PC-9 (cell line): ENCODE data around the gene LRRC4C. TPM values are rescaled to one million over a fixed set of nuclear protein-coding genes. Genes with fewer than 3 reads are reported as not detected.

Source experiments
- BruUV-seq: library from RNA; stranded (reverse); fragments of 400-500 nt; replicated peaks from 2 replicates; lab custom pipeline; 2021; lab: Mats Ljungman, UMichigan
- CTCF ChIA-PET: fragments of 300-600 bp; sonication (Branson Sonifier 250); formaldehyde crosslinking; loops from one replicate; lab custom pipeline; 2022; ENCODE audit warnings: antibody characterized with exemption; lab: Charles Lee
- POLR2A ChIA-PET: fragments of 300-600 bp; sonication (Branson Sonifier 250); formaldehyde crosslinking; loops from one replicate; lab custom pipeline; 2022; ENCODE audit warnings: antibody characterized with exemption; ENCODE audit not compliant: unreplicated experiment; lab: Charles Lee
- DNase-seq, 2 experiments: peaks; one replicate each; pipeline versions ENCODE4 v3.0.0 to v3.0.0-alpha.2; 2015 to 2022; ENCODE audit warnings: mixed read lengths in 1 of 2
- H2AFZ ChIP-seq: fragments of 200-600 bp; sonication (generic); 2 replicates; pipeline ENCODE4 v1.8.1; 2017; ENCODE audit warnings: antibody characterized with exemption
- H3F3A ChIP-seq: fragments of 200-600 bp; sonication (generic); 2 replicates; pipeline ENCODE4 v1.8.1; 2017; ENCODE audit warnings: antibody characterized with exemption, mild to moderate bottlenecking, low read depth; ENCODE audit not compliant: insufficient read depth
- H3K27ac ChIP-seq: fragments of 200-600 bp; sonication (generic); 2 replicates; pipeline ENCODE4 v1.6.1; 2016; ENCODE audit warnings: mixed run types
- H3K27me3 ChIP-seq: fragments of 200-600 bp; sonication (generic); 2 replicates; pipeline ENCODE4 v1.6.1; 2016; ENCODE audit warnings: low read depth, mixed run types; ENCODE audit not compliant: insufficient read depth
- H3K36me3 ChIP-seq: fragments of 200-600 bp; sonication (generic); 2 replicates; pipeline ENCODE4 v1.6.1; 2016; ENCODE audit warnings: low read depth, mixed run types
- H3K4me1 ChIP-seq: fragments of 200-600 bp; sonication (generic); replicated peaks from 2 replicates; pipeline ENCODE4 v1.6.1; 2016; ENCODE audit warnings: mixed run types; ENCODE audit not compliant: insufficient read depth
- H3K4me2 ChIP-seq: fragments of 200-600 bp; sonication (generic); 2 replicates; pipeline ENCODE4 v1.6.1; 2017; ENCODE audit warnings: mixed run types
- H3K4me3 ChIP-seq: fragments of 200-600 bp; sonication (generic); 2 replicates; pipeline ENCODE4 v1.6.1; 2016; ENCODE audit warnings: mixed run types
- H3K79me2 ChIP-seq: fragments of 200-600 bp; sonication (generic); 2 replicates; pipeline ENCODE4 v1.6.1; 2017; ENCODE audit warnings: low read depth, mixed run types
- H3K9me2 ChIP-seq: fragments of 200-600 bp; sonication (generic); 2 replicates; pipeline ENCODE4 v1.8.1; 2017; ENCODE audit warnings: mild to moderate bottlenecking; ENCODE audit not compliant: insufficient read depth
- H3K9me3 ChIP-seq: fragments of 200-600 bp; sonication (generic); 2 replicates; pipeline ENCODE4 v1.8.1; 2016; ENCODE audit warnings: low read depth; ENCODE audit not compliant: insufficient read depth
- H4K20me1 ChIP-seq: fragments of 200-600 bp; sonication (generic); 2 replicates; pipeline ENCODE4 v1.8.1; 2017; ENCODE audit not compliant: insufficient read depth
- CTCF ChIP-seq: fragments of 200-600 bp; sonication (generic); conservative IDR thresholded peaks from 2 replicates; pipeline ENCODE4 v1.6.1; 2017; ENCODE audit warnings: mixed run types, antibody characterized with exemption, mild to moderate bottlenecking, moderate library complexity
- EZH2 ChIP-seq: fragments of 200-600 bp; sonication (generic); IDR thresholded peaks from 2 replicates; pipeline ENCODE4 v1.8.0; 2017; ENCODE audit warnings: antibody characterized with exemption, low read depth
- intact Hi-C: fragments of 100-400 bp; cut with micrococcal nuclease; formaldehyde crosslinking; loops from one replicate; pipeline ENCODE4 v1.10.0; 2022; ENCODE audit not compliant: unreplicated experiment
- total RNA-seq: library from RNA; stranded (reverse); gene quantifications from 2 replicates; pipeline ENCODE4 v1.2.3, GENCODE V29; 2021

The LRRC4C gene
- total RNA-seq, 1 experiment from 2014 or later: not detected

GRCh38 chr11:40281052-40281580, 1178.3 kb downstream of the LRRC4C start:
- Histone ChIP-seq H4K20me1 (no peaks in the 10 kb centered on the region), H3K9me3 (no peaks in the 10 kb centered on the region), H3K9me2 (no peaks in the 10 kb centered on the region), H3K27ac (no peak overlapping the region), H3K4me3 (no peak overlapping the region), H3K27me3 (peaks cover 39% of the 10 kb centered on the region), H3F3A (no peaks in the 10 kb centered on the region), H3K4me1 (no peaks in the 10 kb centered on the region), H3K4me2 (no peak overlapping the region), H3K36me3 (no peaks in the 10 kb centered on the region), H2AFZ (no peak overlapping the region), H3K79me2 (no peaks in the 10 kb centered on the region)
- CTCF ChIA-PET: no interaction called here
- TF ChIP-seq CTCF (no peak), EZH2 (no peak)
- BruUV-seq: no TSS peak
- POLR2A ChIA-PET: no interaction called here
- intact Hi-C loops: no loop called here
- DNase-seq: no peak

- TF ChIP-seq CTCF (no peak), EZH2 (no peak)
- Histone ChIP-seq H4K20me1 (no peaks in the 10 kb centered on the region), H3K4me1 (no peaks in the 10 kb centered on the region), H3K9me3 (no peaks in the 10 kb centered on the region), H3K36me3 (no peaks in the 10 kb centered on the region), H3K27me3 (peaks cover 39% of the 10 kb centered on the region), H3K9me2 (no peaks in the 10 kb centered on the region), H3K79me2 (no peaks in the 10 kb centered on the region), H3K27ac (no peak overlapping the region), H3K4me2 (no peak overlapping the region), H2AFZ (no peak overlapping the region), H3K4me3 (no peak overlapping the region), H3F3A (no peaks in the 10 kb centered on the region)
- BruUV-seq: no TSS peak
- CTCF ChIA-PET: no interaction called here
- intact Hi-C loops: no loop called here
- POLR2A ChIA-PET: no interaction called here
- no peak for DNase-seq
Observed at GRCh38 chr11:40280159-40281051, 1179.0 kb downstream of the LRRC4C start.

DNA sequence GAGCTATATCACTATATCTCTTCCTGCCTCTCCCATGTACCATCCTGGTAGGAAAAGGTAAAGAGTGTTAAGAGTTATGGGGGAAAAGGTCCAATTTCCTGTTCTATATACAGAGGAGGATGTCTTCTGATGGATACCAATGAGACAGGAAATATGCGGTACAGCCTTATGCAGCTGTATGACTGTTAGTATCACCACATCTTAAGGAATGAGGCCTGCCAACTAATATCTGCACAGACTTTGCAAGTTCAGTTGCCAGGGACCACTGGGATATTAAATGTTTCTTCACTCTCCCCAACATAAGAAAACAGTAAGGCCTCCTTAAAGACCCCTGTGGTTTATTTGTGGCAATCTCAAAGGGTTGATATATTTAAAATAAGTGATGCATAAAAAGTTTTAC, 1182.5 kb downstream of the LRRC4C start:
- BruUV-seq: no TSS peak
- Histone ChIP-seq H3K4me1 (no peaks in the 10 kb centered on the region), H3K36me3 (no peaks in the 10 kb centered on the region), H3K27me3 (peaks cover 36% of the 10 kb centered on the region), H3K4me2 (no peak overlapping the region), H3K4me3 (no peak overlapping the region), H3K9me3 (no peaks in the 10 kb centered on the region), H3K9me2 (no peaks in the 10 kb centered on the region), H3K27ac (no peak overlapping the region), H3F3A (no peaks in the 10 kb centered on the region), H3K79me2 (no peaks in the 10 kb centered on the region), H2AFZ (no peak overlapping the region), H4K20me1 (no peaks in the 10 kb centered on the region)
- TF ChIP-seq EZH2 (no peak), CTCF (no peak)
- DNase-seq: no peak
- CTCF ChIA-PET: no interaction called here
- POLR2A ChIA-PET: no interaction called here
- intact Hi-C loops: no loop called here
